Natural killer cell (primary cell): ENCODE results near the gene ACSL6. TPM values are rescaled to one million over a fixed set of nuclear protein-coding genes. Genes with fewer than 3 reads are reported as not detected.
A peak's percentile ranks its signal among the peaks of the same experiment; 100 is the strongest.

Experiments used
- ATAC-seq, 3 donors: fragments of 150-1000 bp in 2 of 3; fragments of 200-7000 bp in 1 of 3; cut with Tn5 transposase; 1 replicate in 1 of 3; 2 replicates in 2 of 3; pipeline ENCODE4 v1.10.0; 2021; ENCODE audit warnings: mild to moderate bottlenecking in 2 of 3, moderate library complexity in 2 of 3
- DNase-seq, 2 donors: peaks; one replicate each; pipeline versions ENCODE4 v3.0.0 to v3.0.0-alpha.2; 2013 to 2021; ENCODE audit warnings: mixed read lengths in 1 of 2
- H3K27ac ChIP-seq: one replicate; pipeline ENCODE4 v1.5.1; 2013; ENCODE audit warnings: mild to moderate bottlenecking, low read length
- H3K27me3 ChIP-seq: one replicate; pipeline ENCODE4 v1.6.1; 2013; ENCODE audit warnings: low read length; ENCODE audit not compliant: control insufficient read depth, insufficient read depth
- H3K36me3 ChIP-seq: one replicate; pipeline ENCODE4 v1.6.1; 2013; ENCODE audit warnings: low read length; ENCODE audit not compliant: control insufficient read depth, insufficient read depth
- H3K4me1 ChIP-seq: one replicate; pipeline ENCODE4 v1.6.1; 2013; ENCODE audit warnings: low read length; ENCODE audit not compliant: control insufficient read depth, insufficient read depth
- H3K4me3 ChIP-seq: one replicate; pipeline ENCODE4 v1.5.1; 2013; ENCODE audit warnings: low read length
- H3K9me3 ChIP-seq: one replicate; pipeline ENCODE4 v1.6.1; 2013; ENCODE audit warnings: low read length; ENCODE audit not compliant: control insufficient read depth, insufficient read depth
- H3K27ac Mint-ChIP-seq, 2 donors: one replicate each; pipeline ENCODE4 v1.8.0; 2022; ENCODE audit warnings: mild to moderate bottlenecking in 2 of 2, mixed read lengths in 2 of 2, moderate library complexity in 1 of 2
- H3K27me3 Mint-ChIP-seq, 2 donors: one replicate each; pipeline ENCODE4 v1.8.0; 2022; ENCODE audit warnings: low read depth in 2 of 2, mixed read lengths in 2 of 2
- H3K36me3 Mint-ChIP-seq: one replicate; pipeline ENCODE4 v1.8.0; 2022; ENCODE audit warnings: mixed read lengths
- H3K4me1 Mint-ChIP-seq, 2 donors: one replicate each; pipeline ENCODE4 v1.8.0; 2022; ENCODE audit warnings: mixed read lengths in 2 of 2
- H3K4me3 Mint-ChIP-seq: one replicate; pipeline ENCODE4 v1.8.0; 2022; ENCODE audit warnings: mild to moderate bottlenecking, moderate library complexity, mixed read lengths
- H3K9me3 Mint-ChIP-seq, 2 donors: one replicate each; pipeline ENCODE4 v1.8.0; 2022; ENCODE audit warnings: mixed read lengths in 2 of 2
- WGBS: methylation state at CpG from one replicate; pipeline ENCODE4 v1.1.7; 2013; ENCODE audit warnings: missing lambda C conversion rate; ENCODE audit not compliant: insufficient coverage; 5-methylcytosine and 5-hydroxymethylcytosine counted together
- intact Hi-C: fragments of 100-400 bp; cut with micrococcal nuclease; formaldehyde crosslinking; loops from one replicate; pipeline ENCODE4 v1.14.2; 2022
- total RNA-seq, 4 donors: library from RNA; stranded (reverse); fragments of 120-200 nt in 1 of 4; gene quantifications; one replicate each; pipeline versions ENCODE4 v1.2.3 to v1.2.4, GENCODE V29; 2013 to 2022
- TF ChIP-seq, protein P1 (sequence below): fragments of 200-600 bp; IDR thresholded peaks from one replicate; pipeline ENCODE4 v1.8.0; 2022; ENCODE audit warnings: antibody characterized with exemption

Gene ACSL6
- total RNA-seq, 3 donors from 2014 or later (not counting 1 experiment from before 2014, with no cell fraction given), result 2.1 to 2.2 (median 2.2) TPM

DNA sequence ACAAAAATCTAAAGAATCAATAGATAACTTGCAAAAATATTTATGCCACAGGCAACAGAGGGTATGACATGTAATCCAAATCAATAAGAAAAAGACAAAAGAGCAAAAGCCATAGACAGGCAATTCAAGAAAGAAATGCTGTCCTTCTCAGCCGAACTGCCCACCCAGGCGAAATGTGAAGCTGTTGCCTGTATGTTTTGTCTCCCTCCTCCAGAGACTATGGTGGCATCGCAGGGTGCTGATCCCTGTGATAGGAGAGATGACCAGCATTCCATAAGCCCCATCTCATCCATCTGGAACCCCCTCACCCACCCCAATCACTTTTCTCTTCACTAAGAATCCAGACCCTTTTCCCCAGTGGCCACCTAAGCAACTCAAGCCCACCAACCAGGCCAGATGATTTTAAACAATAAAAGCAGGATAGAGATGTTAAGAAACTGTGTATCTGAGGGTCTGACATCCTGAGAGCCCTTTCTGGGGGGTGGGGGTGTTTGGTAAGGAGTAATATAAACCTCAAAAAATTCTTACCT, 5.3 kb upstream of the ACSL6 start:
- H3K4me1 ChIP-seq, result peaks cover 54% of the 10 kb centered on the region
- DNase-seq, result no peak
- no peaks in the 10 kb centered on the region for H3K9me3 ChIP-seq
- WGBS, result 87% methylated on average over 3 of the region's 3 CpGs
- no peaks in the 10 kb centered on the region for H3K9me3 Mint-ChIP-seq
- H3K4me1 Mint-ChIP-seq, result peaks cover 30 to 36% of the 10 kb centered on the region in 2 donors
- TF ChIP-seq, protein P1, sequence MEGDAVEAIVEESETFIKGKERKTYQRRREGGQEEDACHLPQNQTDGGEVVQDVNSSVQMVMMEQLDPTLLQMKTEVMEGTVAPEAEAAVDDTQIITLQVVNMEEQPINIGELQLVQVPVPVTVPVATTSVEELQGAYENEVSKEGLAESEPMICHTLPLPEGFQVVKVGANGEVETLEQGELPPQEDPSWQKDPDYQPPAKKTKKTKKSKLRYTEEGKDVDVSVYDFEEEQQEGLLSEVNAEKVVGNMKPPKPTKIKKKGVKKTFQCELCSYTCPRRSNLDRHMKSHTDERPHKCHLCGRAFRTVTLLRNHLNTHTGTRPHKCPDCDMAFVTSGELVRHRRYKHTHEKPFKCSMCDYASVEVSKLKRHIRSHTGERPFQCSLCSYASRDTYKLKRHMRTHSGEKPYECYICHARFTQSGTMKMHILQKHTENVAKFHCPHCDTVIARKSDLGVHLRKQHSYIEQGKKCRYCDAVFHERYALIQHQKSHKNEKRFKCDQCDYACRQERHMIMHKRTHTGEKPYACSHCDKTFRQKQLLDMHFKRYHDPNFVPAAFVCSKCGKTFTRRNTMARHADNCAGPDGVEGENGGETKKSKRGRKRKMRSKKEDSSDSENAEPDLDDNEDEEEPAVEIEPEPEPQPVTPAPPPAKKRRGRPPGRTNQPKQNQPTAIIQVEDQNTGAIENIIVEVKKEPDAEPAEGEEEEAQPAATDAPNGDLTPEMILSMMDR, result no peak
- ATAC-seq, result no peak
- peaks cover 4% of the 10 kb centered on the region for H3K27me3 ChIP-seq
- no peak overlapping the region for H3K4me3 ChIP-seq
- H3K4me3 Mint-ChIP-seq, result no peak overlapping the region
- intact Hi-C loops, result no loop called here
- no peaks in the 10 kb centered on the region for H3K36me3 Mint-ChIP-seq
- H3K27ac Mint-ChIP-seq, result no peak overlapping the region
- H3K27ac ChIP-seq, result no peak overlapping the region
- H3K27me3 Mint-ChIP-seq, result peaks cover 15 to 22% of the 10 kb centered on the region in 2 donors
- H3K36me3 ChIP-seq, result no peaks in the 10 kb centered on the region

DNA sequence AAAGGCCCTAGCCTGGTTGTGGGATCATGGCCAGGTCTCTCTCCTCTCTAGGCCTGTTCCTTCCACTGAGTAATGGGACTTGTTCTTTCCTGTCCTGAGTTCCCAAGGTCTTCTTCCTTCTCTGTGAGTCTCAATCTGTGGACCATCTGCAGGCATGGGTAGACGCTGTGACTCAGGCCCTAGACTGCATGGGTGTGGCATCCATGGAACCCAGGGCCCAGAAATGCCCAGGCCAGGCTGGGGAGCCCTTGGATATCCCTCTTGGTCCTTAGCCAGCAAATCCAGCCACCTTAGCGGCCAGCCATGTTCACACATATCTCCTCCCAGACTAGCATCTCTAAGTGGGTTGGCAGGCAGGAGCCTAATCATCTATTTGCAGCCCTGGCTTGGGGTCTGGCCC, 2.3 kb upstream of the ACSL6 start:
- DNase-seq, result peak in 1 of 2 donors; percentile 12
- Mint-ChIP-seq H3K27me3 (peaks cover 34 to 43% of the 10 kb centered on the region in 2 donors), H3K4me1 (peaks cover 23 to 35% of the 10 kb centered on the region in 2 donors), H3K36me3 (no peaks in the 10 kb centered on the region), H3K9me3 (no peaks in the 10 kb centered on the region), H3K4me3 (peak overlapping the region; percentile 36), H3K27ac (no peak overlapping the region)
- TF ChIP-seq, protein P1, result no peak
- WGBS, result 86% methylated on average over 2 of the region's 2 CpGs
- Histone ChIP-seq H3K4me1 (peaks cover 43% of the 10 kb centered on the region), H3K27me3 (peaks cover 24% of the 10 kb centered on the region), H3K27ac (no peak overlapping the region), H3K36me3 (no peaks in the 10 kb centered on the region), H3K9me3 (no peaks in the 10 kb centered on the region), H3K4me3 (no peak overlapping the region)
- intact Hi-C loops, result loop anchor here (5.0 kb wide), 2 partner anchors 216 to 376 kb away; partner anchors contain the start of genes FNIP1 and RAPGEF6
- ATAC-seq, result no peak

DNA sequence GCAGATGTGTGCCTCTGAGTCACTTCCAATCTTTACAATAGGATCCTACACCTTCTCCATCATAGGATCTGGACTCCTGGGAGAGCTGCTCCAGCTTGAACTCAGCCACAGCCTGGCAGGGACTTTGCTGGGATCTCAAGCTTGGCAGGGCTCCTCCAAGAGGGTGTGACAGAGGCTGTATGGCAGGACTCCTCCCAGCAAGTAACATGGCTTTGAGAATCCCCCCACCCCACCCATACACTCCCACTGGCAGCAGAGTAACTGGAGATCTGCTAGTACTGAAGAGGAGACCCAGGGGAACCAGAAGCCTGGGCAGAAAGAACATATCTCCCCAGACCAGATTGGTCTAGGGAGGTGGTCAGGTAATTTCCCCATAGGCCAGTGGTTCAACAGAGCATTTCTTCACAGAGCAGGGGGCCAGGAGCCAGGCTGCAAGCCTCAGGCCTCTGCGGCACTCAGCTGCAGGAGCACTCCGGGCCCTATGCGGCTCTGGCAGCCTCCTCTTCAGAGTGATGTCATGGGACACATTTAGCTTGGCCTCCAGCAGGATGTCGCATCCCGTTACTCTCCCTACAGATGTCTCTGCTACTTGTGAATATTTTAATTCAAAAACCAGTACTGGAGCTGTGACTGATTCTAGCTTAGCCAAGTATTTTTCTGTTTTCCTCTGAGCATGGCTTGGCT, 1.7 kb upstream of the ACSL6 start:
- intact Hi-C loops, result loop anchor here (5.0 kb wide), 2 partner anchors 216 to 376 kb away; partner anchors contain the start of genes FNIP1 and RAPGEF6
- peaks cover 23 to 41% of the 10 kb centered on the region in 2 donors for H3K4me1 Mint-ChIP-seq
- H3K4me1 ChIP-seq, result peaks cover 39% of the 10 kb centered on the region
- DNase-seq (peak in 1 of 2 donors; percentile 6), ATAC-seq (no peak)
- H3K4me3 ChIP-seq, result no peak overlapping the region
- TF ChIP-seq, protein P1, result no peak
- 96% methylated on average over 5 of the region's 5 CpGs for WGBS
- H3K27me3 Mint-ChIP-seq, result peaks cover 40 to 48% of the 10 kb centered on the region in 2 donors
- peaks cover 26% of the 10 kb centered on the region for H3K27me3 ChIP-seq
- H3K4me3 Mint-ChIP-seq, result no peak overlapping the region
- H3K36me3 Mint-ChIP-seq, result no peaks in the 10 kb centered on the region
- no peaks in the 10 kb centered on the region for H3K9me3 ChIP-seq
- H3K27ac ChIP-seq, result no peak overlapping the region
- peak overlapping the region in 1 of 2 donors; percentile 58 for H3K27ac Mint-ChIP-seq
- H3K36me3 ChIP-seq, result no peaks in the 10 kb centered on the region
- H3K9me3 Mint-ChIP-seq, result no peaks in the 10 kb centered on the region
